K562 (cell line): Measurements from ENCODE around the gene PLXNB3. TPM values are rescaled to one million over a fixed set of nuclear protein-coding genes. Genes with fewer than 3 reads are reported as not detected.

ENCODE experiments used
- CBX2 ChIP-seq: fragments of 200-600 bp; sonication (generic); IDR thresholded peaks from one replicate; pipeline ENCODE4 v1.6.1; 2012; ENCODE audit warnings: mild to moderate bottlenecking, low read length, inconsistent platforms; ENCODE audit not compliant: insufficient read depth, poor library complexity, severe bottlenecking
- E2F6 ChIP-seq, 2 experiments: IDR thresholded peaks; 2 replicates each; pipeline ENCODE4 v1.6.1; 2011; ENCODE audit warnings: borderline replicate concordance in 1 of 2, control low read depth in 1 of 2, low read depth in 1 of 2, low read length in 1 of 2, mild to moderate bottlenecking in 1 of 2, mixed read lengths in 1 of 2, moderate library complexity in 1 of 2; ENCODE audit not compliant: insufficient read depth in 1 of 2, insufficient read length in 1 of 2, poor library complexity in 1 of 2, severe bottlenecking in 1 of 2; ENCODE audit errors: extremely low read depth in 1 of 2
- GTF2A2 ChIP-seq: IDR thresholded peaks from 2 replicates; pipeline ENCODE4 v1.6.1; 2016; ENCODE audit warnings: mild to moderate bottlenecking, missing genetic modification characterization, missing compliant biosample characterization
- NCOR1 ChIP-seq: fragments of 450-650 bp; IDR thresholded peaks from 2 replicates; pipeline ENCODE4 v1.6.1; 2016; ENCODE audit warnings: mild to moderate bottlenecking, moderate library complexity
- POLR2G ChIP-seq: fragments of 200-400 bp; formaldehyde crosslinking; IDR thresholded peaks from 2 replicates; pipeline ENCODE4 v1.6.1; 2017; ENCODE audit warnings: low read depth, mild to moderate bottlenecking, antibody characterized with exemption, low read length, moderate library complexity
- ZNF24 ChIP-seq: fragments of 450-650 bp; IDR thresholded peaks from 2 replicates; pipeline ENCODE4 v1.6.1; 2016
- polyA plus RNA-seq, 8 experiments: library from polyadenylated mRNA; depleted of rRNA in 4 of 8; stranded (reverse) in 5 of 8; unstranded in 3 of 8; fragments of >200 nt; fragmentation: Nextera tagmentation in 2 of 8; fragmentation: Illumina TruSeq in 1 of 8; extraction: Ambion mirVana in 2 of 8; extraction: Trizol in 1 of 8; gene quantifications; 2 replicates each; pipeline versions ENCODE4 v1.2.1 to v1.2.3, GENCODE V29; 2011 to 2014; ENCODE audit warnings: inconsistent platforms in 1 of 8, missing spikeins in 1 of 8
- total RNA-seq, 7 experiments: library from RNA; depleted of rRNA in 6 of 7; stranded (reverse); fragments of >200 nt in 6 of 7; fragmentation: Illumina TruSeq in 2 of 7; extraction: Trizol in 2 of 7; gene quantifications; 2 replicates each; pipeline versions ENCODE4 v1.2.1 to v1.2.3, GENCODE V29; 2011 to 2021; ENCODE audit warnings: low replicate concordance in 1 of 7
- TF ChIP-seq, protein P1 (sequence below): sonication (generic); formaldehyde crosslinking; IDR thresholded peaks from 2 replicates; pipeline ENCODE4 v1.8.0; 2022; ENCODE audit warnings: mild to moderate bottlenecking, missing genetic modification reagents

The PLXNB3 gene
- total and polyA plus RNA-seq, 9 of the 15 experiments (the other 6 are each of a cell fraction or from before 2014, with no cell fraction given) = 0.22 to 2.0 (median 1.4) TPM; not detected in 2

DNA sequence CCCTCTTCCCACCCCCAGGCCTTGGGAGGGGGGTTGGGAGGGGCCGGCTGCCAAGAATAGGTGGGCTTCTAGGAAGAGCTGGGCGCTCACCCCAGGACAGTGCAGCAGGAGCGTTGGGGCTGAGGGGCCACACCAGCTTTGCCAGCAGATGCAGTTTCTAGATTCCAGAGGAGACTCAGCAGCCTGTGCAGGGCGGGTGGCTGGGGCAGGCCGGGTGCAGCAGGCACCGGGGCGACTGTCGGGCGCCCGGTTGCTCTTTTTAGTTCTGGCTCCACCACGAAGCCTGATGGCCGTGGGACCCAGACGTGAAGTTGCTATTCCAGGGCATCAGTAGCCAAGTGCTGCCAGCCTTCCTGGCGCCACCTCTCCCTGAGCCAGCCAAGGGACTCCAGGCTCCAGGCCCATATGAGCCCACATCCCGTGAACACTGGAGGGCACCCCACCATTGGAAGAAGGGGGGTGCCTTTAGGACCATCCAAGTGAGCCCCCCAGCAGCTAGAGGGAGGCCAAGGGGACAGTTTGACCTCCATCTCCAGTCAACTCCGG is 36.2 kb downstream of the PLXNB3 start (continued):
- TF ChIP-seq, protein P1, sequence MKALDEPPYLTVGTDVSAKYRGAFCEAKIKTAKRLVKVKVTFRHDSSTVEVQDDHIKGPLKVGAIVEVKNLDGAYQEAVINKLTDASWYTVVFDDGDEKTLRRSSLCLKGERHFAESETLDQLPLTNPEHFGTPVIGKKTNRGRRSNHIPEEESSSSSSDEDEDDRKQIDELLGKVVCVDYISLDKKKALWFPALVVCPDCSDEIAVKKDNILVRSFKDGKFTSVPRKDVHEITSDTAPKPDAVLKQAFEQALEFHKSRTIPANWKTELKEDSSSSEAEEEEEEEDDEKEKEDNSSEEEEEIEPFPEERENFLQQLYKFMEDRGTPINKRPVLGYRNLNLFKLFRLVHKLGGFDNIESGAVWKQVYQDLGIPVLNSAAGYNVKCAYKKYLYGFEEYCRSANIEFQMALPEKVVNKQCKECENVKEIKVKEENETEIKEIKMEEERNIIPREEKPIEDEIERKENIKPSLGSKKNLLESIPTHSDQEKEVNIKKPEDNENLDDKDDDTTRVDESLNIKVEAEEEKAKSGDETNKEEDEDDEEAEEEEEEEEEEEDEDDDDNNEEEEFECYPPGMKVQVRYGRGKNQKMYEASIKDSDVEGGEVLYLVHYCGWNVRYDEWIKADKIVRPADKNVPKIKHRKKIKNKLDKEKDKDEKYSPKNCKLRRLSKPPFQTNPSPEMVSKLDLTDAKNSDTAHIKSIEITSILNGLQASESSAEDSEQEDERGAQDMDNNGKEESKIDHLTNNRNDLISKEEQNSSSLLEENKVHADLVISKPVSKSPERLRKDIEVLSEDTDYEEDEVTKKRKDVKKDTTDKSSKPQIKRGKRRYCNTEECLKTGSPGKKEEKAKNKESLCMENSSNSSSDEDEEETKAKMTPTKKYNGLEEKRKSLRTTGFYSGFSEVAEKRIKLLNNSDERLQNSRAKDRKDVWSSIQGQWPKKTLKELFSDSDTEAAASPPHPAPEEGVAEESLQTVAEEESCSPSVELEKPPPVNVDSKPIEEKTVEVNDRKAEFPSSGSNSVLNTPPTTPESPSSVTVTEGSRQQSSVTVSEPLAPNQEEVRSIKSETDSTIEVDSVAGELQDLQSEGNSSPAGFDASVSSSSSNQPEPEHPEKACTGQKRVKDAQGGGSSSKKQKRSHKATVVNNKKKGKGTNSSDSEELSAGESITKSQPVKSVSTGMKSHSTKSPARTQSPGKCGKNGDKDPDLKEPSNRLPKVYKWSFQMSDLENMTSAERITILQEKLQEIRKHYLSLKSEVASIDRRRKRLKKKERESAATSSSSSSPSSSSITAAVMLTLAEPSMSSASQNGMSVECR (CRISPR knock-in tag) = no peak
- TF ChIP-seq CBX2 (no peak), NCOR1 (no peak), E2F6 (IDR thresholded peaks at IDR 0.05; ENCODE audit: borderline replicate concordance in 1 of 2, extremely low read depth in 1 of 2, insufficient read depth in 1 of 2, insufficient read length in 1 of 2, low read depth in 1 of 2, low read length in 1 of 2, poor library complexity in 1 of 2, severe bottlenecking in 1 of 2) (no peak), POLR2G (peak; percentile 77), GTF2A2 (tag) (no peak), ZNF24 (no peak)
